ENCODE measurements around the gene NSL1.

- TF ChIP-seq CTCF (IDR thresholded peaks at IDR 0.05) (no peak), POLR2A (IDR thresholded peaks at IDR 0.05) (no peak)
These were observed 114.4 kb downstream of the NSL1 start for GRCh38 chr1:212677136-212677535.
